GM13976 (cell line): ENCODE data around the gene TUBE1.
"Not testable (repeated sequence)": the region's sequence is repeated elsewhere in the genome, so short reads cannot be mapped to it uniquely, and the experiment has no call there.

Source experiments
- DNase-seq: peaks from one replicate; pipeline ENCODE4 v3.0.0; 2012; ENCODE audit warnings: low spot score
- in situ Hi-C: fragments of 300-500 bp; cut with MboI; formaldehyde crosslinking; loops from one replicate; pipeline ENCODE4 v1.12.0; 2022; ENCODE audit warnings: low sequenced_read_pairs, mixed read lengths, inconsistent platforms; ENCODE audit not compliant: unreplicated experiment
- TF ChIP-seq, protein P1 (sequence below): IDR thresholded peaks from 2 replicates; pipeline ENCODE4 v1.5.1; 2012; ENCODE audit warnings: borderline replicate concordance, mild to moderate bottlenecking; ENCODE audit not compliant: insufficient read depth; ENCODE audit errors: extremely low read depth, missing control alignments, control extremely low read depth

The TUBE1 gene

DNA sequence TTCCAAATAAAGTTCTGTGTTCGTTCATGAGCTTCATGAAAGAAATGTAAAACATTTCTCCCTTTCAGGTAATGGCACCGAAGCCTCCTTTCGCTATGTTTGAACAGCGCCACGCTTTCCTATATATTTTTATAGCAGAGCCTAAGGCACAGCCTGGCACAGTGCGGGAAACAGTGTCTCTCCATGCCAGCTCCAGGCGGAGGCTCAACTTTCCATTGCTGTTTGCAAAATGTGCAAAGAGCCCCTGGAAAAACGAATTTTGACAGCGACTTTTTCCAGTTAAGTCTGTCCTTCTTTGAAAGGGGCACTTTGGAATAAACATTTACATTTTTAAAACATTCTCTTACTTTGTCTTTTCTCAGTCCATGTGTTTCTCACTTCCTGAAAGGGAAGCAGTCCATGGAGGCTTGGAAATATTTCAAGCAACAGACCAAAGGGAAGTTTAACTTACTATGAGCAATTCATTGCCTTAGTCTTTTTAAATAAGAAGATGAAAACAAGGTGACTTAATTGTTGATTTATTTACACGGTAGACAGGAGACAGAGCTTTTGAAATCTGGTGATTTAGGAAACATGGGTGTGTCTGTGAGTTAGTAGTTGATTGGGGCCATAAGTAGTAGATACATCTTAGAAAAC is 32.6 kb downstream of the TUBE1 start:
- in situ Hi-C loops: no loop called here
- DNase-seq: no peak
- TF ChIP-seq, protein P1, sequence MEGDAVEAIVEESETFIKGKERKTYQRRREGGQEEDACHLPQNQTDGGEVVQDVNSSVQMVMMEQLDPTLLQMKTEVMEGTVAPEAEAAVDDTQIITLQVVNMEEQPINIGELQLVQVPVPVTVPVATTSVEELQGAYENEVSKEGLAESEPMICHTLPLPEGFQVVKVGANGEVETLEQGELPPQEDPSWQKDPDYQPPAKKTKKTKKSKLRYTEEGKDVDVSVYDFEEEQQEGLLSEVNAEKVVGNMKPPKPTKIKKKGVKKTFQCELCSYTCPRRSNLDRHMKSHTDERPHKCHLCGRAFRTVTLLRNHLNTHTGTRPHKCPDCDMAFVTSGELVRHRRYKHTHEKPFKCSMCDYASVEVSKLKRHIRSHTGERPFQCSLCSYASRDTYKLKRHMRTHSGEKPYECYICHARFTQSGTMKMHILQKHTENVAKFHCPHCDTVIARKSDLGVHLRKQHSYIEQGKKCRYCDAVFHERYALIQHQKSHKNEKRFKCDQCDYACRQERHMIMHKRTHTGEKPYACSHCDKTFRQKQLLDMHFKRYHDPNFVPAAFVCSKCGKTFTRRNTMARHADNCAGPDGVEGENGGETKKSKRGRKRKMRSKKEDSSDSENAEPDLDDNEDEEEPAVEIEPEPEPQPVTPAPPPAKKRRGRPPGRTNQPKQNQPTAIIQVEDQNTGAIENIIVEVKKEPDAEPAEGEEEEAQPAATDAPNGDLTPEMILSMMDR: no peak

DNA sequence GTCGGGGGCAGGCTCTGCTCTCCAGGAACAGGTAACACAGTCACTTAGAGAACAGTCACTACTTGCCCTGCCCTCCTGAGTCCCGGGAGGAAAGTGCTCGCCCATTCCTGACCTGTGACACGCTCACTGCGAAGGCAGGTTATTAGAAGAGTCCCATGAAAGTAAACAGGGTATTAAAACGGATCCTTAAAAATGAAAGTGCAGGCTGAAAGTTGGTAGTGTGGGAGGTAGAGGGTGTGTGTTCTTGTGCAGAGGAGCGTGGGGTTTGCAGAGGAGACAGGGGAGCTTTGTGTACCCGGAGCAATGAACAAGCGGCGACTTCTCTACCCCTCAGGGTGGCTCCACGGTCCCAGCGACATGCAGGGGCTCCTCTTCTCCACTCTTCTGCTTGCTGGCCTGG is 33.3 kb downstream of the TUBE1 start, which contains the start of gene CCN6:
Gene CCN6 (plus strand): TSS at position 104 of the 400 bp plus-strand sequence. CDS start 254 bp downstream, at position 358.
- in situ Hi-C loops: no loop called here
- no peak for DNase-seq
- TF ChIP-seq, protein P1: no peak

DNA sequence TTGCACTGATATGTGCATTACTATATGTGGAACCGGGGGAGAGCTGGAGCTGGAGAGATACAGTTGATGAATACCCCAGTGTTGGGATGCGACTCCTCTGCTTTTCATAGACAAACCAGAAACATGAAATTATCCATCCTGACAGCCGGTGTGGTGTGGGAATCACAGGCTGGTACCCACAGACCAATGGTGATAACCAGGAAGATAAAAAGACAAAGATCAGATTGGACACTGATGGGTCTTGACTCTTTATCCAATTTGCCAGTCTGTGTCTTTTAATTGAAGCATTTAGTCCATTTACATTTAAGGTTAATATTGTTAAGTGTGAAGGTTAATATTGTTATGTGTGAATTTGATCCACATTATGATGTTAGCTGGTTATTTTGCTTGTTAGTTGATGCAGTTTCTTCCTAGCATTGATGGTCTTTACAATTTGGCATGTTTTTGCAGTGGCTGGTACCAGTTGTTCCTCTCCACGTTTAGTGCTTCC is 36.0 kb downstream of the TUBE1 start:
- DNase-seq, in situ Hi-C loops: not testable (repeated sequence)

DNA sequence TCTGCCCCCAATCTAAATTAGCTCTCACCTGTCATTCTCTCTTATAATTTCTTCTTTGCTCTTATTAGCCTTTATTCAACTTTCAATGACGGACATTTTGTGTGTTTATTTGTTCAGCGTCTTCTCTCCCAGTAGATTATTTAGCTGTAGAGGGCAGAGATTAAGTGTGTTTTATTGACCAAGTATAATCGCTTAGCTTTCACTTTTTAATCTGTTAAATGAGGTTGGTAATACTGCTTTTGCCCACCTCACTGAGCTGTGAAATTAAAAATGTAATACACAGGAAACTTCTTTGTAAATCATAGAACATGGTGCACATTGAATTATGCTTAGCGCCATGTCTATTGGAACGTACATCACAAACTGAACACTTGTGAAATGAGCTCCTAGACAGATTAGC is 36.9 kb downstream of the TUBE1 start:
- in situ Hi-C loops: no loop called here
- TF ChIP-seq, protein P1: no peak
- no peak for DNase-seq

DNA sequence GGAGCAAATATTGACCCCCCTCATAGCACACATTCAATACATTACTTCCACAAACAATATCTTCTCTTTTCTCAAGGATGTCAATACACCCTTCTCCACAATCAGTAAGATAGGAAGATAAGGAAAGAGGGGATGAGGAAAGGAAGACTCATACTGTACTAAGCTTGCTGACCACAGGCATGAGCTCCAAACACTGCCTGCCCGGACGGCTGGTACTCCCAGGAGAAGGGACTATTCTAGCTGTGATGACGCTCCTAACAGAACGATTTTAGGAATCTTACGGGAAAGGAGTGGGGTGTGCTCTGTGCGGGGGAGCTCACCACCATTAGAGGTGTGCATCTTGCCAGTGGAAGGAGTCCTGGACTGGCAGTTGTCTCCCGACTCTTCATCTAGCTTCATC is 37.3 kb downstream of the TUBE1 start:
- DNase-seq: no peak
- in situ Hi-C loops: loop anchor here (25.0 kb wide), 1 partner anchor 788 kb away; a partner anchor contains a TSS
- TF ChIP-seq, protein P1: no peak

DNA sequence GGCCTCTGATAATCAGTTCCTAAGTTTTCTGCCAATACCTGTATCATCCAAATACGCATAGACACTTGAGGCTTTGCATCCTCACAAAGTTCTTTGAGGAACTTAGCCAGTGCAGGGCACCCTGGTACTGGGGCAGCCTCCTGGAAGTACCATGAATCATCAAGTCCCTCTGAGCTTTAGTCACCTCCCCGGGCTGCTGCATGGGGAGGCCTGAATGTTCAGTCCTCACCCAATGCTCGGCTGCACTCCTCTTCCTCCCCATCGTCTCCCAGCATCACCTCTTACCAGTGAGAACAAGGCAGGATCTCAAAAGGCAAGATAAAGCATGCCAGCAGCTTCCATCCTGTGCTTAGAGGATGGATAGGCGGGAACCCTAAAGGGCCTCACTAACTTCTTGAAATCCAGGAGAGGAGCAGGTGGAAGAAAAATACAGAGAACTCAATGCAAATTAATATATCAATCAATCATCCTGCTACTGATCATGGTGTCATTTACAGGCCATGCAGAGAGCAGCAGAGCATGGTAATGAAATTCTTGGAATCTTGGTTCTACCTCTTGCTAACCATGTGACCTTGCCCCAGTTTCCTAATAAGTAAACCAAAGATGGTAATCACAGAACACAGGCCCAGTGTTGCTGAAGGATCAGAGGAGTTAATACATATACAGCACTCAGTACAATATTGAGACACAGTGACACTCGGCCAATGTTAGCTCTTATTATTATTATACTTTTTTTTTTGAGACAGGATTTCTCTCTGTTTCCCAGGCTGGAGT is 38.1 kb downstream of the TUBE1 start:
- DNase-seq: no peak
- TF ChIP-seq, protein P1: no peak
- in situ Hi-C loops: loop anchor here (25.0 kb wide), 1 partner anchor 787 kb away; a partner anchor contains a TSS

DNA sequence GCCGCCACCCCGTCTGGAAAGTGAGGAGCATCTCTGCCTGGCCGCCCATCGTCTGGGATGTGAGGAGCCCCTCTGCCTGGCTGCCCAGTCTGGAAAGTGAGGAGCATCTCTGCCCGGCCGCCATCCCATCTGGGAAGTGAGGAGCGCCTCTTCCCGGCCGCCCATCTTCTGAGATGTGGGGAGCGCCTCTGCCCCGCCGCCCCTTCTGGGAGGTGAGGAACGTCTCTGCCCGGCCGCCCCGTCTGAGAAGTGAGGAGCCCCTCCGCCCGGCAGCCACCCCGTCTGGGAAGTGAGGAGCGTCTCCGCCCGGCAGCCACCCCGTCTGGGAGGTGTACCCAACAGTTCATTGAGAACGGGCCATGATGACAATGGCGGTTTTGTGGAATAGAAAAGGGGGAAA is 39.8 kb downstream of the TUBE1 start:
- in situ Hi-C loops: loop anchor here (25.0 kb wide), 1 partner anchor 785 kb away; a partner anchor contains a TSS
- not testable (repeated sequence) for DNase-seq
